SK-N-SH treated with all-trans-retinoic acid at 6 μM for 48 hours (cell line): ENCODE measurements around the gene NPR1.

Experiments used
- ATAC-seq: fragments of 200-7000 bp; cut with Tn5 transposase; 3 replicates; pipeline ENCODE4 v1.9.1; 2020; ENCODE audit warnings: mild to moderate bottlenecking, moderate library complexity
- ARNTL ChIP-seq: fragments of 450-650 bp; formaldehyde crosslinking; IDR thresholded peaks from 2 replicates; pipeline ENCODE4 v1.5.0; 2020; ENCODE audit warnings: low read depth, mild to moderate bottlenecking, moderate library complexity, borderline replicate concordance
- BACH2 ChIP-seq: fragments of 250-450 bp; sonication (Bioruptor Pico); IDR thresholded peaks from 2 replicates; pipeline ENCODE4 v1.9.0; 2021; ENCODE audit warnings: mild to moderate bottlenecking, borderline replicate concordance
- CREB5 ChIP-seq: fragments of 250-450 bp; sonication (Bioruptor Pico); IDR thresholded peaks from 2 replicates; pipeline ENCODE4 v1.5.1; 2020; ENCODE audit warnings: low read depth, mild to moderate bottlenecking, moderate library complexity
- CSDC2 ChIP-seq: fragments of 250-450 bp; sonication (Bioruptor Pico); IDR thresholded peaks from 2 replicates; pipeline ENCODE4 v1.5.0; 2020; ENCODE audit warnings: mild to moderate bottlenecking, moderate library complexity
- ESRRG ChIP-seq: fragments of 250-450 bp; sonication (Bioruptor Pico); IDR thresholded peaks from 2 replicates; pipeline ENCODE4 v1.6.1; 2021; ENCODE audit warnings: mild to moderate bottlenecking
- GLIS3 ChIP-seq: fragments of 250-450 bp; sonication (Bioruptor Pico); IDR thresholded peaks from 2 replicates; pipeline ENCODE4 v1.5.0; 2020; ENCODE audit warnings: mild to moderate bottlenecking, moderate library complexity
- ISL1 ChIP-seq: fragments of 250-450 bp; sonication (Bioruptor Pico); IDR thresholded peaks from 2 replicates; pipeline ENCODE4 v2.1.2; 2022; ENCODE audit warnings: mild to moderate bottlenecking, moderate library complexity
- OSR1 ChIP-seq: fragments of 250-450 bp; sonication (Bioruptor Pico); IDR thresholded peaks from 2 replicates; pipeline ENCODE4 v1.8.0; 2022; ENCODE audit warnings: moderate library complexity, mild to moderate bottlenecking, inconsistent platforms
- POU6F1 ChIP-seq: fragments of 250-450 bp; sonication (Bioruptor Pico); IDR thresholded peaks from 2 replicates; pipeline ENCODE4 v1.8.0; 2021; ENCODE audit warnings: low read depth, mild to moderate bottlenecking, moderate library complexity, borderline replicate concordance
- PPARA ChIP-seq: fragments of 250-450 bp; sonication (Bioruptor Pico); IDR thresholded peaks from 2 replicates; pipeline ENCODE4 v1.5.0; 2020; ENCODE audit warnings: mild to moderate bottlenecking, borderline replicate concordance
- RARB ChIP-seq: fragments of 250-450 bp; sonication (Bioruptor Pico); IDR thresholded peaks from 2 replicates; pipeline ENCODE4 v1.8.0; 2021; ENCODE audit warnings: mild to moderate bottlenecking, moderate library complexity
- SNAI2 ChIP-seq: fragments of 250-450 bp; sonication (Bioruptor Pico); IDR thresholded peaks from 2 replicates; pipeline ENCODE4 v1.5.0; 2020; ENCODE audit warnings: mild to moderate bottlenecking, moderate library complexity
- TSHZ2 ChIP-seq: fragments of 250-450 bp; sonication (Bioruptor Pico); IDR thresholded peaks from 2 replicates; pipeline ENCODE4 v1.5.0; 2020; ENCODE audit warnings: mild to moderate bottlenecking, moderate library complexity
- ZC3H10 ChIP-seq: fragments of 250-450 bp; sonication (Bioruptor Pico); IDR thresholded peaks from 2 replicates; pipeline ENCODE4 v1.5.1; 2021; ENCODE audit warnings: mild to moderate bottlenecking, moderate library complexity
- ZFP3 ChIP-seq: fragments of 250-450 bp; sonication (Bioruptor Pico); IDR thresholded peaks from 2 replicates; pipeline ENCODE4 v1.5.0; 2020; ENCODE audit warnings: mild to moderate bottlenecking, moderate library complexity
- ZFP30 ChIP-seq: fragments of 450-650 bp; formaldehyde crosslinking; IDR thresholded peaks from 2 replicates; pipeline ENCODE4 v1.5.0; 2022; ENCODE audit warnings: mild to moderate bottlenecking, moderate library complexity
- ZNF70 ChIP-seq: fragments of 450-650 bp; formaldehyde crosslinking; IDR thresholded peaks from 2 replicates; pipeline ENCODE4 v1.5.0; 2020; ENCODE audit warnings: mild to moderate bottlenecking, moderate library complexity
- ZNF8 ChIP-seq: fragments of 450-650 bp; formaldehyde crosslinking; IDR thresholded peaks from 2 replicates; pipeline ENCODE4 v1.5.0; 2020; ENCODE audit warnings: mild to moderate bottlenecking, moderate library complexity
- TF ChIP-seq, protein P1 (sequence below): fragments of 250-450 bp; sonication (Bioruptor Pico); IDR thresholded peaks from 2 replicates; pipeline ENCODE4 v1.8.0; 2020; ENCODE audit warnings: mild to moderate bottlenecking, moderate library complexity, borderline replicate concordance
- TF ChIP-seq, protein P2 (sequence below): fragments of 250-450 bp; sonication (Bioruptor Pico); IDR thresholded peaks from 2 replicates; pipeline ENCODE4 v1.5.1; 2021; ENCODE audit warnings: mild to moderate bottlenecking, moderate library complexity

Gene NPR1

GRCh38 chr1:153678519-153679336 lies at the start of gene NPR1:
TSS of gene NPR1 (plus strand) at chr1:153678688. CDS start at chr1:153679109, 421 bp downstream.
- TF ChIP-seq BACH2 (CRISPR knock-in tag) (no peak), ZC3H10 (no peak)
- ATAC-seq: peak; percentile 76

DNA sequence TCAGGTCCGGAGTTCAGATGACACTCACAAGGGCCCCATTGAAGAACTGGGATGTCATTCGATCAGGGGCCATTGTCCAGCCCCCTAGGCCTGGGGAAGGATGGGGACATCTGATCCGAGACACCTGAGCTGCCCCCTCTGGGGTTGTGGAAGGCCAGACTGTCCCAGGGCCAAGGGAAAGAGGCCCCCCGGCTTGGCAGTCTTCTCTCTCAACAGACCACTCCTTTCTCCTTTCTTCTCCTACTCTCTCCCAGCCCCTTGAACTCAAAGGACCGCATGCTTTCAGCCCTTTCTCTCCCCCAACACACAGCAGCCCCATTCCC lies 49.2 kb upstream of the NPR1 start:
- no peak for ATAC-seq
- TF ChIP-seq ZNF8 (CRISPR knock-in tag) (no peak), ARNTL (CRISPR knock-in tag) (no peak), CREB5 (no peak), ZNF70 (no peak), TSHZ2 (no peak)

DNA sequence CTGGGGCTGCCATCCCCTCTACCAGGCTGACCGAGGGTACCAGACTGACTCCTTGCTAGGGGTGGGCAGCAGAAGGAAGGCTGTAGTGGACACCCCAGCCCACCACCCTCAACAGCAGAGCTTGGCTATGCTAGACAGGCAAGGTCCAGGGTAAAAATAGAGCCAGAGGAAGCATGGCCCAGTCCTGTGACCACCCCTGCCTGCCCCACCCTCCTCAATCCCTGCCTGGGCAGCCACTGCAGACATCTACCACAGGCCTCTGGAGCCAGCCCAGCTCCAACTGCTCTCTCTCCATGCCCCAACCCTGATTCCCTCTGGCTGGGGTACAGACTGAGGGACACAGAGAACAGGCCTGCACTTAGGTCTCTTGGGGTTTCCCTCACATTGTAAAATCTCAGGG lies 48.5 kb upstream of the NPR1 start:
- TF ChIP-seq PPARA (CRISPR knock-in tag): no peak
- no peak for TF ChIP-seq ZC3H10
- TF ChIP-seq POU6F1 (CRISPR knock-in tag): no peak
- no peak for TF ChIP-seq ZFP3
- TF ChIP-seq, protein P1, sequence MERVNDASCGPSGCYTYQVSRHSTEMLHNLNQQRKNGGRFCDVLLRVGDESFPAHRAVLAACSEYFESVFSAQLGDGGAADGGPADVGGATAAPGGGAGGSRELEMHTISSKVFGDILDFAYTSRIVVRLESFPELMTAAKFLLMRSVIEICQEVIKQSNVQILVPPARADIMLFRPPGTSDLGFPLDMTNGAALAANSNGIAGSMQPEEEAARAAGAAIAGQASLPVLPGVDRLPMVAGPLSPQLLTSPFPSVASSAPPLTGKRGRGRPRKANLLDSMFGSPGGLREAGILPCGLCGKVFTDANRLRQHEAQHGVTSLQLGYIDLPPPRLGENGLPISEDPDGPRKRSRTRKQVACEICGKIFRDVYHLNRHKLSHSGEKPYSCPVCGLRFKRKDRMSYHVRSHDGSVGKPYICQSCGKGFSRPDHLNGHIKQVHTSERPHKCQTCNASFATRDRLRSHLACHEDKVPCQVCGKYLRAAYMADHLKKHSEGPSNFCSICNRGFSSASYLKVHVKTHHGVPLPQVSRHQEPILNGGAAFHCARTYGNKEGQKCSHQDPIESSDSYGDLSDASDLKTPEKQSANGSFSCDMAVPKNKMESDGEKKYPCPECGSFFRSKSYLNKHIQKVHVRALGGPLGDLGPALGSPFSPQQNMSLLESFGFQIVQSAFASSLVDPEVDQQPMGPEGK (CRISPR knock-in tag): no peak
- TF ChIP-seq CSDC2: no peak
- no peak for TF ChIP-seq ZNF8 (CRISPR knock-in tag)
- no peak for TF ChIP-seq OSR1 (CRISPR knock-in tag)
- TF ChIP-seq GLIS3 (CRISPR knock-in tag): no peak
- no peak for TF ChIP-seq RARB (CRISPR knock-in tag)
- TF ChIP-seq ARNTL (CRISPR knock-in tag): no peak
- TF ChIP-seq, protein P2, sequence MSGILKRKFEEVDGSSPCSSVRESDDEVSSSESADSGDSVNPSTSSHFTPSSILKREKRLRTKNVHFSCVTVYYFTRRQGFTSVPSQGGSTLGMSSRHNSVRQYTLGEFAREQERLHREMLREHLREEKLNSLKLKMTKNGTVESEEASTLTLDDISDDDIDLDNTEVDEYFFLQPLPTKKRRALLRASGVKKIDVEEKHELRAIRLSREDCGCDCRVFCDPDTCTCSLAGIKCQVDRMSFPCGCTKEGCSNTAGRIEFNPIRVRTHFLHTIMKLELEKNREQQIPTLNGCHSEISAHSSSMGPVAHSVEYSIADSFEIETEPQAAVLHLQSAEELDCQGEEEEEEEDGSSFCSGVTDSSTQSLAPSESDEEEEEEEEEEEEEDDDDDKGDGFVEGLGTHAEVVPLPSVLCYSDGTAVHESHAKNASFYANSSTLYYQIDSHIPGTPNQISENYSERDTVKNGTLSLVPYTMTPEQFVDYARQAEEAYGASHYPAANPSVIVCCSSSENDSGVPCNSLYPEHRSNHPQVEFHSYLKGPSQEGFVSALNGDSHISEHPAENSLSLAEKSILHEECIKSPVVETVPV (CRISPR knock-in tag): no peak
- TF ChIP-seq ESRRG (CRISPR knock-in tag): no peak
- no peak for TF ChIP-seq CREB5
- TF ChIP-seq SNAI2 (CRISPR knock-in tag): no peak
- TF ChIP-seq ISL1: no peak
- TF ChIP-seq ZFP30 (CRISPR knock-in tag): no peak
- no peak for ATAC-seq
